ENCODE data around the gene SNX32. TPM values are rescaled to one million over a fixed set of nuclear protein-coding genes. Genes with fewer than 3 reads are reported as not detected.
A peak's percentile ranks its signal among the peaks of the same experiment; 100 is the strongest.

Gene SNX32
- total and polyA plus RNA-seq, 2 of the 13 experiments (the other 11 are each of a cell fraction or from before 2014, with no cell fraction given) = 0.09 to 0.34 TPM

DNA sequence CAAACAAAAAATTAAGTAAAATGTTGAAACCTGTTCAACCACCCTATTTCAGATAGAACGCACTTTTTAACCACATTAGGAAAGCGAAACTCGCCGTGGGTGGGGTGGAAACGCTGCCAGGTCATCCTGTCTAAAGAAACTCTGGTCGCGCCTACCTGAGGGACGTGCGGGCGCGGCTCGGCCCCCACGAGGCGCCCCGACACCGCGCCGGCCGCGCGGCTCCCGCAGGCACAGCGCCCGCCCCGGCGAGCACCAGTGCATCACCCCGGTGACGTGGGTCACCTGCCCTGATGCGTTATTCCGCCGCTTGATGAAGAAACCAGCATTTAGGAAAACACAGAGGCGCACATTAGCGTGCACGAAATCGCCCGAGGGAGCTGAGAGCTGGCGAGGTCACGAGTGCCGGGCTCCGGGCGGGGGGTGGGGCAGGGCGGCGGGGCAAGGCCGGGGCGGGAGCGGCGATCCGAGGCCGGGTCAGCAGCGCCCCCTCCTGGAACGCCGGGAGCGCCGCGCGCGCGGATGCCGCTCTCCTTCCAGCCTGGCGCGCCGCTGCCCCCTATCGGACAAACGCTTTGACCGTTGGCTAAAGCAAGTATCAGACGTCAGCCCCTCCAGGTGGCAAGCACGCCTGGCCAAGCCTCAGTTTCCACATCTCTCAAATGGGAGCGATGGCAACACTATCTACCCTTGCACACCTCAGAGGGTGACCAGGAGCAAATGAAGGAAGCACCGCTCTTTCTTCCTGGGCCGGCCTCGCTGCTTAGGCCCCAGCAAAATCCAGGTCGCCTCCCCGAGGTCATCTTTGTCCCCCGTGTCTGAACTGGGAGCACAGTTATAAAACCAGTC is 15.7 kb upstream of the SNX32 start (continued):
- TF ChIP-seq POGZ (CRISPR knock-in tag; IDR thresholded peaks at IDR 0.05) (peak; percentile 62), MZF1 (CRISPR knock-in tag; IDR thresholded peaks at IDR 0.05; ENCODE audit: borderline replicate concordance) (no peak), HDAC1 (CRISPR knock-in tag; IDR thresholded peaks at IDR 0.05) (peak; percentile 55), SALL1 (CRISPR knock-in tag; IDR thresholded peaks at IDR 0.05) (peak; percentile 69), ZNF670 (CRISPR knock-in tag; IDR thresholded peaks at IDR 0.05; ENCODE audit: borderline replicate concordance) (no peak), ZNF331 (CRISPR knock-in tag; IDR thresholded peaks at IDR 0.05) (peak; percentile 30; the same call in 1 of the 2 replicates), BORCS8-MEF2B (CRISPR knock-in tag; IDR thresholded peaks at IDR 0.05) (0 out of 2 replicates have a peak, but pooled peaks have one; percentile 49), NFRKB (IDR thresholded peaks at IDR 0.05) (no peak), HHEX (CRISPR knock-in tag; IDR thresholded peaks at IDR 0.05) (no peak), MED1 (CRISPR knock-in tag; IDR thresholded peaks at IDR 0.05) (peak; percentile 30; the same call in 1 of the 2 replicates), ZNF775 (CRISPR knock-in tag; IDR thresholded peaks at IDR 0.05; ENCODE audit: borderline replicate concordance) (no peak), MED8 (CRISPR knock-in tag; IDR thresholded peaks at IDR 0.05; ENCODE audit: insufficient replicate concordance) (no peak), ZFP41 (CRISPR knock-in tag; IDR thresholded peaks at IDR 0.05; ENCODE audit: borderline replicate concordance) (no peak), U2AF2 (IDR thresholded peaks at IDR 0.05; ENCODE audit: low read depth, low read length) (no peak), NR2F1 (CRISPR knock-in tag; IDR thresholded peaks at IDR 0.05) (no peak), SMYD3 (CRISPR knock-in tag; IDR thresholded peaks at IDR 0.05) (no peak), RAD51 (IDR thresholded peaks at IDR 0.05; ENCODE audit: borderline replicate concordance) (no peak), POLR2AphosphoS2 (IDR thresholded peaks at IDR 0.05; ENCODE audit: low read depth, low read length) (no peak), TRIM24 (CRISPR knock-in tag; IDR thresholded peaks at IDR 0.05) (no peak), NKX3-1 (CRISPR knock-in tag; IDR thresholded peaks at IDR 0.05) (no peak), KLF9 (CRISPR knock-in tag; IDR thresholded peaks at IDR 0.05; ENCODE audit: low read depth) (no peak), ZFX (CRISPR knock-in tag; IDR thresholded peaks at IDR 0.05; ENCODE audit: low read depth) (peak; percentile 53), HES4 (CRISPR knock-in tag; IDR thresholded peaks at IDR 0.05; ENCODE audit: borderline replicate concordance) (0 out of 2 replicates have a peak, but pooled peaks have one; percentile 52), ZNF337 (CRISPR knock-in tag; IDR thresholded peaks at IDR 0.05; ENCODE audit: borderline replicate concordance, low read depth) (0 out of 2 replicates have a peak, but pooled peaks have one; percentile 46)
- TF ChIP-seq, protein P1, sequence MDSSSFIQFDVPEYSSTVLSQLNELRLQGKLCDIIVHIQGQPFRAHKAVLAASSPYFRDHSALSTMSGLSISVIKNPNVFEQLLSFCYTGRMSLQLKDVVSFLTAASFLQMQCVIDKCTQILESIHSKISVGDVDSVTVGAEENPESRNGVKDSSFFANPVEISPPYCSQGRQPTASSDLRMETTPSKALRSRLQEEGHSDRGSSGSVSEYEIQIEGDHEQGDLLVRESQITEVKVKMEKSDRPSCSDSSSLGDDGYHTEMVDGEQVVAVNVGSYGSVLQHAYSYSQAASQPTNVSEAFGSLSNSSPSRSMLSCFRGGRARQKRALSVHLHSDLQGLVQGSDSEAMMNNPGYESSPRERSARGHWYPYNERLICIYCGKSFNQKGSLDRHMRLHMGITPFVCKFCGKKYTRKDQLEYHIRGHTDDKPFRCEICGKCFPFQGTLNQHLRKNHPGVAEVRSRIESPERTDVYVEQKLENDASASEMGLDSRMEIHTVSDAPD (CRISPR knock-in tag; IDR thresholded peaks at IDR 0.05) = 0 out of 2 replicates have a peak, but pooled peaks have one; percentile 28
- TF ChIP-seq, protein P2, sequence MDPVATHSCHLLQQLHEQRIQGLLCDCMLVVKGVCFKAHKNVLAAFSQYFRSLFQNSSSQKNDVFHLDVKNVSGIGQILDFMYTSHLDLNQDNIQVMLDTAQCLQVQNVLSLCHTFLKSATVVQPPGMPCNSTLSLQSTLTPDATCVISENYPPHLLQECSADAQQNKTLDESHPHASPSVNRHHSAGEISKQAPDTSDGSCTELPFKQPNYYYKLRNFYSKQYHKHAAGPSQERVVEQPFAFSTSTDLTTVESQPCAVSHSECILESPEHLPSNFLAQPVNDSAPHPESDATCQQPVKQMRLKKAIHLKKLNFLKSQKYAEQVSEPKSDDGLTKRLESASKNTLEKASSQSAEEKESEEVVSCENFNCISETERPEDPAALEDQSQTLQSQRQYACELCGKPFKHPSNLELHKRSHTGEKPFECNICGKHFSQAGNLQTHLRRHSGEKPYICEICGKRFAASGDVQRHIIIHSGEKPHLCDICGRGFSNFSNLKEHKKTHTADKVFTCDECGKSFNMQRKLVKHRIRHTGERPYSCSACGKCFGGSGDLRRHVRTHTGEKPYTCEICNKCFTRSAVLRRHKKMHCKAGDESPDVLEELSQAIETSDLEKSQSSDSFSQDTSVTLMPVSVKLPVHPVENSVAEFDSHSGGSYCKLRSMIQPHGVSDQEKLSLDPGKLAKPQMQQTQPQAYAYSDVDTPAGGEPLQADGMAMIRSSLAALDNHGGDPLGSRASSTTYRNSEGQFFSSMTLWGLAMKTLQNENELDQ (CRISPR knock-in tag; IDR thresholded peaks at IDR 0.05; ENCODE audit: borderline replicate concordance) = no peak
- TF ChIP-seq, protein P3, sequence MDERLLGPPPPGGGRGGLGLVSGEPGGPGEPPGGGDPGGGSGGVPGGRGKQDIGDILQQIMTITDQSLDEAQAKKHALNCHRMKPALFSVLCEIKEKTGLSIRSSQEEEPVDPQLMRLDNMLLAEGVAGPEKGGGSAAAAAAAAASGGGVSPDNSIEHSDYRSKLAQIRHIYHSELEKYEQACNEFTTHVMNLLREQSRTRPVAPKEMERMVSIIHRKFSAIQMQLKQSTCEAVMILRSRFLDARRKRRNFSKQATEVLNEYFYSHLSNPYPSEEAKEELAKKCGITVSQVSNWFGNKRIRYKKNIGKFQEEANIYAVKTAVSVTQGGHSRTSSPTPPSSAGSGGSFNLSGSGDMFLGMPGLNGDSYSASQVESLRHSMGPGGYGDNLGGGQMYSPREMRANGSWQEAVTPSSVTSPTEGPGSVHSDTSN (CRISPR knock-in tag; IDR thresholded peaks at IDR 0.05) = no peak
